ENCODE results near the gene PKP2.
"Not testable (repeated sequence)": the region's sequence is repeated elsewhere in the genome, so short reads cannot be mapped to it uniquely, and the experiment has no call there.

Gene PKP2

GRCh38 chr12:32861658-32862057 lies 34.9 kb downstream of the PKP2 start:
- H3K4me3 Mint-ChIP-seq, H3K36me3 Mint-ChIP-seq, H3K4me1 Mint-ChIP-seq, DNase-seq, H3K9me3 Mint-ChIP-seq, CTCF ChIA-PET, H3K27me3 Mint-ChIP-seq, H3K27ac Mint-ChIP-seq: not testable (repeated sequence)

GRCh38 chr12:32860192-32860591 lies 36.4 kb downstream of the PKP2 start:
- CTCF ChIA-PET: no interaction called here
- Mint-ChIP-seq H3K36me3 (no peaks in the 10 kb centered on the region), H3K4me1 (no peaks in the 10 kb centered on the region)

GRCh38 chr12:32859389-32859788 lies 37.2 kb downstream of the PKP2 start:
- no peaks in the 10 kb centered on the region for H3K27me3 Mint-ChIP-seq
- no peak overlapping the region for H3K27ac Mint-ChIP-seq
- no peak overlapping the region for H3K4me3 Mint-ChIP-seq
- H3K36me3 Mint-ChIP-seq: no peaks in the 10 kb centered on the region
- CTCF ChIA-PET: no interaction called here
- DNase-seq: no peak
- H3K9me3 Mint-ChIP-seq: peaks cover 2% of the 10 kb centered on the region
- H3K4me1 Mint-ChIP-seq: no peaks in the 10 kb centered on the region

More at GRCh38 chr12:32860192-32860591, 36.4 kb downstream of the PKP2 start:
- Mint-ChIP-seq H3K9me3 (peaks cover 2% of the 10 kb centered on the region), H3K27me3 (no peaks in the 10 kb centered on the region), H3K27ac (no peak overlapping the region), H3K4me3 (no peak overlapping the region)
- DNase-seq: no peak

GRCh38 chr12:32854716-32855115 lies 41.9 kb downstream of the PKP2 start:
- CTCF ChIA-PET: no interaction called here
- H3K4me1 Mint-ChIP-seq: no peaks in the 10 kb centered on the region
- H3K27ac Mint-ChIP-seq: no peak overlapping the region
- H3K36me3 Mint-ChIP-seq: no peaks in the 10 kb centered on the region
- no peaks in the 10 kb centered on the region for H3K27me3 Mint-ChIP-seq
- no peaks in the 10 kb centered on the region for H3K9me3 Mint-ChIP-seq
- no peak for DNase-seq
- no peak overlapping the region for H3K4me3 Mint-ChIP-seq

- no peak overlapping the region for H3K27ac Mint-ChIP-seq
- CTCF ChIA-PET: no interaction called here
- H3K4me1 Mint-ChIP-seq: no peaks in the 10 kb centered on the region
- no peak for DNase-seq
- no peaks in the 10 kb centered on the region for H3K27me3 Mint-ChIP-seq
- H3K36me3 Mint-ChIP-seq: no peaks in the 10 kb centered on the region
- no peak overlapping the region for H3K4me3 Mint-ChIP-seq
- no peaks in the 10 kb centered on the region for H3K9me3 Mint-ChIP-seq
Measured at GRCh38 chr12:32854097-32854496, 42.5 kb downstream of the PKP2 start.

- Mint-ChIP-seq H3K4me3 (no peak overlapping the region), H3K36me3 (no peaks in the 10 kb centered on the region), H3K9me3 (no peaks in the 10 kb centered on the region), H3K4me1 (no peaks in the 10 kb centered on the region), H3K27ac (no peak overlapping the region), H3K27me3 (no peaks in the 10 kb centered on the region)
- CTCF ChIA-PET: no interaction called here
- DNase-seq: no peak
Measured at GRCh38 chr12:32847287-32847686, 49.3 kb downstream of the PKP2 start.

GRCh38 chr12:32846053-32846452 lies 50.5 kb downstream of the PKP2 start:
- Mint-ChIP-seq H3K4me1 (no peaks in the 10 kb centered on the region), H3K27ac (no peak overlapping the region), H3K9me3 (no peaks in the 10 kb centered on the region), H3K27me3 (no peaks in the 10 kb centered on the region), H3K4me3 (no peak overlapping the region), H3K36me3 (no peaks in the 10 kb centered on the region)
- CTCF ChIA-PET: no interaction called here
- DNase-seq: no peak

- H3K9me3 Mint-ChIP-seq: no peaks in the 10 kb centered on the region
- no peak overlapping the region for H3K27ac Mint-ChIP-seq
- H3K36me3 Mint-ChIP-seq: no peaks in the 10 kb centered on the region
- H3K4me1 Mint-ChIP-seq: no peaks in the 10 kb centered on the region
- DNase-seq: no peak
- no peaks in the 10 kb centered on the region for H3K27me3 Mint-ChIP-seq
- CTCF ChIA-PET: no interaction called here
- no peak overlapping the region for H3K4me3 Mint-ChIP-seq
Measured at GRCh38 chr12:32843528-32844095, 53.0 kb downstream of the PKP2 start.

GRCh38 chr12:32841061-32841460 lies 55.5 kb downstream of the PKP2 start:
- Mint-ChIP-seq H3K27ac (no peak overlapping the region), H3K36me3 (no peaks in the 10 kb centered on the region), H3K4me1 (no peaks in the 10 kb centered on the region), H3K9me3 (no peaks in the 10 kb centered on the region), H3K27me3 (no peaks in the 10 kb centered on the region), H3K4me3 (no peak overlapping the region)
- no peak for DNase-seq
- CTCF ChIA-PET: no interaction called here

GRCh38 chr12:32839828-32840227 lies 56.7 kb downstream of the PKP2 start:
- CTCF ChIA-PET: no interaction called here
- DNase-seq: no peak
- Mint-ChIP-seq H3K4me3 (no peak overlapping the region), H3K27me3 (no peaks in the 10 kb centered on the region), H3K27ac (no peak overlapping the region), H3K36me3 (no peaks in the 10 kb centered on the region), H3K4me1 (no peaks in the 10 kb centered on the region), H3K9me3 (no peaks in the 10 kb centered on the region)

- Mint-ChIP-seq H3K9me3 (no peaks in the 10 kb centered on the region), H3K36me3 (no peaks in the 10 kb centered on the region), H3K27ac (no peak overlapping the region), H3K4me3 (no peak overlapping the region), H3K4me1 (no peaks in the 10 kb centered on the region), H3K27me3 (no peaks in the 10 kb centered on the region)
- CTCF ChIA-PET: no interaction called here
- DNase-seq: no peak
Measured at GRCh38 chr12:32837974-32838373, 58.6 kb downstream of the PKP2 start.

- H3K27me3 Mint-ChIP-seq: no peaks in the 10 kb centered on the region
- H3K9me3 Mint-ChIP-seq: no peaks in the 10 kb centered on the region
- H3K4me3 Mint-ChIP-seq: no peak overlapping the region
- no peaks in the 10 kb centered on the region for H3K36me3 Mint-ChIP-seq
- CTCF ChIA-PET: no interaction called here
- no peak for DNase-seq
- no peak overlapping the region for H3K27ac Mint-ChIP-seq
- H3K4me1 Mint-ChIP-seq: no peaks in the 10 kb centered on the region
Measured at GRCh38 chr12:32836710-32837109, 59.9 kb downstream of the PKP2 start.

GRCh38 chr12:32834122-32834521 lies 62.5 kb downstream of the PKP2 start:
- Mint-ChIP-seq H3K4me1 (no peaks in the 10 kb centered on the region), H3K27ac (no peak overlapping the region), H3K4me3 (no peak overlapping the region), H3K9me3 (no peaks in the 10 kb centered on the region), H3K36me3 (no peaks in the 10 kb centered on the region), H3K27me3 (no peaks in the 10 kb centered on the region)
- CTCF ChIA-PET: no interaction called here
- no peak for DNase-seq

GRCh38 chr12:32828552-32828951 lies 68.0 kb downstream of the PKP2 start:
- CTCF ChIA-PET: no interaction called here
- H3K27me3 Mint-ChIP-seq: no peaks in the 10 kb centered on the region
- no peaks in the 10 kb centered on the region for H3K4me1 Mint-ChIP-seq

GRCh38 chr12:32828120-32828519 lies 68.5 kb downstream of the PKP2 start:
- Mint-ChIP-seq H3K4me3 (no peak overlapping the region), H3K4me1 (no peaks in the 10 kb centered on the region), H3K9me3 (no peaks in the 10 kb centered on the region), H3K36me3 (no peaks in the 10 kb centered on the region), H3K27me3 (no peaks in the 10 kb centered on the region), H3K27ac (no peak overlapping the region)
- CTCF ChIA-PET: no interaction called here
- DNase-seq: no peak

More at GRCh38 chr12:32828552-32828951, 68.0 kb downstream of the PKP2 start:
- Mint-ChIP-seq H3K4me3 (no peak overlapping the region), H3K36me3 (no peaks in the 10 kb centered on the region), H3K9me3 (no peaks in the 10 kb centered on the region), H3K27ac (no peak overlapping the region)
- no peak for DNase-seq

GRCh38 chr12:32826807-32827412 lies 69.7 kb downstream of the PKP2 start:
- H3K27ac Mint-ChIP-seq: no peak overlapping the region
- no peak for DNase-seq
- H3K9me3 Mint-ChIP-seq: no peaks in the 10 kb centered on the region
- CTCF ChIA-PET: no interaction called here
- H3K4me3 Mint-ChIP-seq: no peak overlapping the region
- no peaks in the 10 kb centered on the region for H3K4me1 Mint-ChIP-seq
- H3K27me3 Mint-ChIP-seq: no peaks in the 10 kb centered on the region
- no peaks in the 10 kb centered on the region for H3K36me3 Mint-ChIP-seq

All from activated naive CD4-positive, alpha-beta T cell treated with anti-CD3 and anti-CD28 coated beads, Interleukin-2, amount 10 ng/mL, durations not matched to agents 7 days and 5 days (primary cell).